Cardiac fibroblast (primary cell): ENCODE results near the gene NPAS3.

Source experiments
- DNase-seq, 2 donors: peaks; one replicate each; pipeline versions ENCODE4 v3.0.0 to v3.0.0-alpha.2; 2010; ENCODE audit warnings: low read depth in 2 of 2
- H3K4me3 ChIP-seq, 2 donors: replicated peaks in 1 of 2; 1 replicate in 1 of 2; 2 replicates in 1 of 2; pipeline ENCODE4 v1.5.1; 2011; ENCODE audit warnings: low read depth in 2 of 2, low read length in 2 of 2, mild to moderate bottlenecking in 2 of 2, moderate library complexity in 1 of 2
- CTCF ChIP-seq: IDR thresholded peaks from one replicate; pipeline ENCODE4 v1.5.1; 2011; ENCODE audit warnings: low read depth, mild to moderate bottlenecking, low read length, inconsistent platforms

The NPAS3 gene

GRCh38 chr14:33062476-33062875, 123.8 kb downstream of the NPAS3 start:
- H3K4me3 ChIP-seq: no peak overlapping the region
- TF ChIP-seq CTCF: no peak
- no peak for DNase-seq

GRCh38 chr14:33062881-33063280, 124.2 kb downstream of the NPAS3 start:
- DNase-seq: peak; percentile 7 to 52
- no peak for TF ChIP-seq CTCF
- no peak overlapping the region for H3K4me3 ChIP-seq

GRCh38 chr14:33063521-33063920, 124.8 kb downstream of the NPAS3 start:
- no peak for DNase-seq
- no peak overlapping the region for H3K4me3 ChIP-seq
- TF ChIP-seq CTCF: no peak

- no peak for TF ChIP-seq CTCF
- H3K4me3 ChIP-seq: no peak overlapping the region
- no peak for DNase-seq
These were observed 127.0 kb downstream of the NPAS3 start for GRCh38 chr14:33065634-33066033.

GRCh38 chr14:33068040-33068439, 129.4 kb downstream of the NPAS3 start:
- no peak for DNase-seq
- H3K4me3 ChIP-seq: no peak overlapping the region
- no peak for TF ChIP-seq CTCF

GRCh38 chr14:33068626-33069025, 129.9 kb downstream of the NPAS3 start:
- no peak for DNase-seq
- TF ChIP-seq CTCF: no peak
- H3K4me3 ChIP-seq: no peak overlapping the region

GRCh38 chr14:33070475-33070874, 131.8 kb downstream of the NPAS3 start:
- TF ChIP-seq CTCF: no peak

More at GRCh38 chr14:33070475-33070874, 131.8 kb downstream of the NPAS3 start:
- no peak overlapping the region for H3K4me3 ChIP-seq
- DNase-seq: no peak
